Activated T-cell treated with anti-CD3 and anti-CD28 coated beads, Interleukin-2, amount 50 U/mL, for 4 hours (primary cell): ENCODE measurements around the gene FAM43B. TPM values are rescaled to one million over a fixed set of nuclear protein-coding genes. Genes with fewer than 3 reads are reported as not detected.

ENCODE experiments used
- ATAC-seq, 2 donors: fragments of 200-7000 bp; cut with Tn5 transposase; one replicate each; pipeline ENCODE4 v1.10.0; 2021
- DNase-seq: peaks from one replicate; pipeline ENCODE4 v3.0.0-alpha.2; 2020
- H3K27me3 Mint-ChIP-seq: one replicate; pipeline ENCODE4 v1.8.0; 2021; ENCODE audit warnings: low read depth, mixed read lengths
- H3K36me3 Mint-ChIP-seq: one replicate; pipeline ENCODE4 v1.8.0; 2022; ENCODE audit warnings: mixed read lengths; ENCODE audit not compliant: insufficient read depth
- H3K4me1 Mint-ChIP-seq: one replicate; pipeline ENCODE4 v1.8.0; 2021; ENCODE audit warnings: low read depth, mixed read lengths
- H3K4me3 Mint-ChIP-seq: one replicate; pipeline ENCODE4 v1.8.0; 2021; ENCODE audit warnings: mild to moderate bottlenecking, moderate library complexity, mixed read lengths
- H3K9me3 Mint-ChIP-seq: one replicate; pipeline ENCODE4 v1.8.0; 2021; ENCODE audit warnings: mixed read lengths
- total RNA-seq, 3 donors: library from RNA; stranded (reverse); gene quantifications; one replicate each; pipeline ENCODE4 v1.2.1, GENCODE V29; 2021

Gene FAM43B
- total RNA-seq, 3 donors from 2014 or later = 0.08 TPM; not detected in 2

DNA sequence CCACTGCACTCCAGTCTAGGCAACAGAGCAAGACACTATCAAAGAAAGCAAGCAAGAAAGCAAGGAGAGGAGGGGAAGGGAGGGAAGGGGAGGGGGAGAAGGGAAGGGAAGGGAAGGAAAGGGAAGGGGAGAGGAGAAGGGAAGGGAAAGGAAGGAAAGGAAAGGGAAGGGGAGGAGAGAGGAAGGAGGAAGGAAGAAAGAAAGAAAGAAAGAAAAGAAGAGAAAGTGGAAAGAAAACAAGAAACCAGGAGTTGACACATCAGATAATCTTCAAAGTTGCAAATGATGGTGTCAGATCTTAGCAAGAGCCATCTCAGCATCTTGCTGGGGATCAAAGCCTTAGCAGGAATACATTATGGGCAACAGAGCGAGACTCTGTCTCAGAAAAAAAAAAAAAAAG lies 21.6 kb downstream of the FAM43B start:
- DNase-seq (no peak), ATAC-seq (no peak)
- H3K36me3 Mint-ChIP-seq = no peaks in the 10 kb centered on the region
- H3K9me3 Mint-ChIP-seq = peaks cover 4% of the 10 kb centered on the region
- H3K4me3 Mint-ChIP-seq = no peak overlapping the region
- peaks cover 33% of the 10 kb centered on the region for H3K27me3 Mint-ChIP-seq
- H3K4me1 Mint-ChIP-seq = peaks cover 3% of the 10 kb centered on the region

DNA sequence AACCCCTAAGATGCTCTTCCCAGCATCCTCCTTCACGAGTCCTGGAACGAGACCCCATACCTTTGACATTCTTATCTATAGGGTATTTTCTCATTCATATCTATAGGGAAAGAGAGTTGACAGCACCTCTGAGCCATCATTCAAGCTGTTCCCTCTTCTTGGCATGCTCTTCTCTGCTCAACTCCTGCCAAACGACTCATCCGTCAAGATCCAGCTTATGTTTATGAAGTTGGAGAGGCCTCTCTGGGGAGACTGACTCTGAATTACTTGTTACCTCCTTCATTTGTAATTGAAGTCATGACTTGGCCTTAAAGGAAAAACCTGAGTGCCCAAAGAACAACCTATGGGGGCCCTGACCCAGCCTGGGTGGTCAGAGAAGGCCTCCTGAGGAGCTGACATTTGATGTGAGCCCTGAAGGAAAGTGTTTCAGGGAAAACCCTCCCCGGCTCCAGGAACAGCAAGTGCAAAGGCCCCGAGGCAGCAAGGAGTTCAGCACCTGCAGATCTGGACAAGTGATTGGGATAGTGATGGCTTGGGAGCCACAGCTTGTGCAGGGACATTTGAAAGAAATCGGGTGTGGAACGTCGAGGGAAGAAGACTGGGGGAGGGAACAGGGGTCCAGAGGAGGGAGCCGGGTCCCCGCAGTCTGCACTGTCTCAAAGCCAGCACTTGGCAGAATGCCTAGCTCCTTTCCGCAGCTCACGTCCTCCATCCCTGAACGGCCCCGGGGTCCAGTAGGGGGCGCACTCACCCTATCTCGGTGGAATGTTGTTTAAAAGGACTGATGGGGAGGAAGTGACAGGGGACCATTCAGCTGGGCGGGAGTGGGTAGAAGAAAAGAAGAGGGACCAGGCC lies 22.5 kb downstream of the FAM43B start:
- peaks cover 3% of the 10 kb centered on the region for H3K4me1 Mint-ChIP-seq
- H3K27me3 Mint-ChIP-seq = peaks cover 28% of the 10 kb centered on the region
- H3K4me3 Mint-ChIP-seq = no peak overlapping the region
- no peaks in the 10 kb centered on the region for H3K36me3 Mint-ChIP-seq
- peak; percentile 45 for DNase-seq
- peak; percentile 43 to 58 for ATAC-seq
- peaks cover 4% of the 10 kb centered on the region for H3K9me3 Mint-ChIP-seq

DNA sequence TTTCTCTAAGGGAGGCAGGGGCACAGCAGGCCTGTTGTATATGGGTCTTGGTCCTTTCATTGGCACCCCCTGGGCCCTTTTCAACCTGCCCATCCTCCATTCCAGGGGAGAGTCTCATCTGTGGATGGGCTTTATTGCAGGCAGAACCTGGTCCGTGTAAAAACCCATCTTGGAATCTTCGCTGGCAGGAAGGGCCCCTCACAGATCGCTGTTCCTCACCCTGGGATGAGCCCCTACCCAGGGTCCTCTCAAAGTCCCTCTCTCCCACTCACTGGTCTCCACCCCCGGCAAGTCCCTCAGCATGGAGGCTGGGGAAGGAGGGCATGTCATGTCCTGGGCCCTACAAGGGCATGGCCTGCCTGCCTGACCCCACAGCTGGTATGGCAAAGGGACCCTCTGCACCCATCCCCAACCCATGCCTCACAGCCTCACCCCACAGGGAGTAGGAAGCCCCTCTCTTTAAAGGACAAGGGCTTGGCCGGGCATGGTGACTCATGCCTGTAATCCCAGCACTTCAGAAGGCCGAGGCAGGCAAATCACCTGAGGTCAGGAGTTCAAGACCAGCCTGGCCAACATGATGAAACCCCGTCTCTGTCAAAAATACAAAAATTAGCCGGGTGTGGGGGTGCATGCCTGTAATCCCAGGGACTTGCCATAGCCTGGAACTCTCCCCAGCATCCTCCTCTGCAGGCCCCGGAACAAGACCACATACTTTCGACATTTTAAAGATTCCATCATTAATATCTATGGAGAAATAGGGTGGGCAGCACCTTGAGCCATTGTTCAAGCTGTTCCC lies 23.4 kb downstream of the FAM43B start:
- Mint-ChIP-seq H3K36me3 (no peaks in the 10 kb centered on the region), H3K4me1 (peaks cover 3% of the 10 kb centered on the region), H3K9me3 (peaks cover 4% of the 10 kb centered on the region), H3K4me3 (no peak overlapping the region), H3K27me3 (peaks cover 26% of the 10 kb centered on the region)
- ATAC-seq (no peak), DNase-seq (no peak)

DNA sequence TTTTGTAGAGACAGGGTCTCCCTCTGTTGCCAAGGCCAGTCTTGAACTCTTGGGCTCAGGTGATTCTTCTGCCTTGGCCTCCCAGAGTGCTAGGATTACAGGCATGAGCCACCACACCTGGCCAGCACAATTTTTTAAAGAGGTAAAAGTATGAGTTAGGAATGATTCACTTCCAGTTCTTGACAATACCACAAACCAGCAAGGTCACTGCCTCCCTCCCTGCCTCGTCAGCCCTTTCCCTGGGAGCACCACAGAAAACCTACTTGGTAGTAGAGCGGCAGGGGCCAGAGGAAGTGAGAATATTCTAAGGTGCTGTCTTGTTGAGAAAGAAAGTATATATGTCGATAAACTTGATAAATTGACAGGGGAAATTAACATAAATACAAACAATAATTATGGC lies 25.7 kb downstream of the FAM43B start:
- H3K4me1 Mint-ChIP-seq = peaks cover 3% of the 10 kb centered on the region
- H3K9me3 Mint-ChIP-seq = no peaks in the 10 kb centered on the region
- DNase-seq = no peak
- no peaks in the 10 kb centered on the region for H3K36me3 Mint-ChIP-seq
- no peak overlapping the region for H3K4me3 Mint-ChIP-seq
- H3K27me3 Mint-ChIP-seq = peaks cover 23% of the 10 kb centered on the region
- no peak for ATAC-seq

DNA sequence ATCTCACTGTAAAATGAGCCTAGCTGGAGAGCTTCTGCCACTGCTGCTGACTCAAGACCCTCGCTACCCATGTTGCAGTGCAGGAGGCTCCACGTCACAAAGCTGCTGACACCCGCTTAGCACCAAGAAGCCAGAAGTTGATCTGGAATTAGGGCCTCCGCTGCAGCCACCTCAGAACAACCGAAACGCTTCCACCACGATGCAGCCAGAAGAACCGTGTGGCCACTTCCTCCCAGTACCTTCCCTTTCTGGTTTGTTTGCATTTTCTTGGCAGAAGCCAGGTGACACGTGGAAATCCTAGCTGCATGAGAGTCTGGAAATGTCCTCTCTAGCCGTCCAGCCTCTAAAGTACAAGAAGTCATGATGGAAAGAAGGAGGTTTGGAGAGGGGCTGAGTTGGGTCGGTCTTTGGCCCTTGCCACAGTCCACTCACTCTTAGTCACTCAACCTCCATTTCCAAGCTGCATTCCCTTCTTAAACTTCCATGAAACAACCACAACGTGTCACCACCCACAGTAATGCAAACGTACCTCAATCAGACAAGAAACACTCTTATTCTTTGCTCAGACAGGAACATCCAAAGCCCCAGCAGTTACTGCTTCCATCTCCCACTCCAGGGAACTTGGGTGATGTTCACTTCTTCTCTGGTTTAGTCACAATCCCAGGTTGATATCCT lies 26.5 kb downstream of the FAM43B start:
- Mint-ChIP-seq H3K36me3 (no peaks in the 10 kb centered on the region), H3K27me3 (peaks cover 17% of the 10 kb centered on the region), H3K4me1 (no peaks in the 10 kb centered on the region), H3K4me3 (no peak overlapping the region), H3K9me3 (no peaks in the 10 kb centered on the region)
- DNase-seq (no peak), ATAC-seq (no peak)

DNA sequence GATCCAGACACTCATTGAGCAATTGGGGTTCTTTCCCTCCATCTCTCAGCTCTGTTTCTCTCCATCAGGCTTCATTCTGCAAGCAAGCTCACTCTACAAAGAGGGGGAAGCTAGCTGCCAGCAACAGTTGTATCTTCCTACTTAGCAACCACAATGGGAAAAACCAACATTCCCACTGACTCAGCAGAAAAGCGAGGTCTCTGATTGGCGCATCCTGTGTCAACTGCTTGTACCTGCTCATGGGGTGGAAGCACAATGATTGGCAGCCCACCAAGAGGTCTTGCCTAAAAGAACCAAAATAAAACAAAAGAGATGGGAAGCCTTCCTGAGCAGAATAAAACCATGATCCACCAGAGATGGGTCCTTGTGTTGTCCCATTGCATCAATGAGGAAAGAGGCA lies 32.5 kb downstream of the FAM43B start:
- ATAC-seq (no peak), DNase-seq (no peak)
- no peaks in the 10 kb centered on the region for H3K9me3 Mint-ChIP-seq
- peaks cover 37% of the 10 kb centered on the region for H3K27me3 Mint-ChIP-seq
- no peak overlapping the region for H3K4me3 Mint-ChIP-seq
- peaks cover 3% of the 10 kb centered on the region for H3K4me1 Mint-ChIP-seq
- H3K36me3 Mint-ChIP-seq = no peaks in the 10 kb centered on the region

DNA sequence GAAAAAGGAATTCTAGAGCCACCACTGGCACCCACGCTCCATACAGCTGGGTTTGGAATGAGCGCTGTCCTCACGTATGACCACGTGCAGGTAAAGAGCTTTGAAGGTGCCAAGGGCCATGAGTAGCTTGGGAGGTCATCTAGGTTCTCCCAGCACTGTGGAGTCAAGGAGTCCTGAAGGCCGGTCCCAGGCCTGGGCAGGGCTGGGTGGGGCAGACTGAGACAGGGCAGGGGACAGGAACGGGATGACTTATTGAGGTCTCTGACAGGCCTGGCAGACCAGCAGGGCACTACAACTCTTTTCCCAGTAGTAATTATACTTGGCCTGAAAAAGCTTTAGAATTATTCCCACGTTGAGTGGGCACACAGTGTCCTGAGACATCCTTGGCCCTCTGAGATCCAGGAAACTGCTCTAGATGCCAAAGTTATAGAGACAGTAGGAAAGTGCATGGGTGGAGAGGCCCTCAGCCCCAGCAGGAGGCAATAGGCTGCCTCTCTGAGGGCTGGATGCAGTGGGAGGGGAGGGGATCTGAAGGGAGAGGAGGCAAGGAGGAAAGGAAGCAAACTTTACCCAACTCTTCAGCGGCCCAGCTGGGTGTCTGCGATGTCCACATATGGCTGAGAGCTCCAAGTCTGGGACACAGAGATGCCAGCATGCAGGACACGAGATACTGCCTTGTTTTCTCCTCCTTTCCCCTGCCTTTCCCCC lies 34.7 kb downstream of the FAM43B start:
- peaks cover 3% of the 10 kb centered on the region for H3K4me1 Mint-ChIP-seq
- H3K4me3 Mint-ChIP-seq = no peak overlapping the region
- ATAC-seq = no peak
- H3K9me3 Mint-ChIP-seq = no peaks in the 10 kb centered on the region
- H3K27me3 Mint-ChIP-seq = peaks cover 51% of the 10 kb centered on the region
- no peak for DNase-seq
- H3K36me3 Mint-ChIP-seq = no peaks in the 10 kb centered on the region

DNA sequence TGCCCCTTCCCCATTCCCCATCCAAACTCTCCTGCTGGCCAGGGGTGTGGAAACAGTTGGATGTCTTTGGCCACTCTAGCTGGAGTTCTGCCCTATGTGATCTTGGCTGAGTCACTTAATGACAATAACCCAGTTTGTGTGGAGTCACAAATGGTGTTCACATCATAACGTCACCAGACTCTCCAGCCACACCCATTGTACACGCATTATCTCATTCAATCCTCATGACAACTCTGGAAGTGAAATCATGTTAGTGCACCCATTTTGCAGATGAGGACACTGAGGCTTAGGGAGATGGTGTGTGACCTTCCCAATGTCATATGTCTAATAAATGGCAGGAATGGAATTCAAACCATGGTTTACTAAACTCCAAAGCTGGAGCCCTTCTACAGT lies 35.3 kb downstream of the FAM43B start:
- peaks cover 56% of the 10 kb centered on the region for H3K27me3 Mint-ChIP-seq
- peaks cover 3% of the 10 kb centered on the region for H3K4me1 Mint-ChIP-seq
- H3K4me3 Mint-ChIP-seq = no peak overlapping the region
- no peaks in the 10 kb centered on the region for H3K36me3 Mint-ChIP-seq
- DNase-seq (no peak), ATAC-seq (no peak)
- H3K9me3 Mint-ChIP-seq = no peaks in the 10 kb centered on the region

DNA sequence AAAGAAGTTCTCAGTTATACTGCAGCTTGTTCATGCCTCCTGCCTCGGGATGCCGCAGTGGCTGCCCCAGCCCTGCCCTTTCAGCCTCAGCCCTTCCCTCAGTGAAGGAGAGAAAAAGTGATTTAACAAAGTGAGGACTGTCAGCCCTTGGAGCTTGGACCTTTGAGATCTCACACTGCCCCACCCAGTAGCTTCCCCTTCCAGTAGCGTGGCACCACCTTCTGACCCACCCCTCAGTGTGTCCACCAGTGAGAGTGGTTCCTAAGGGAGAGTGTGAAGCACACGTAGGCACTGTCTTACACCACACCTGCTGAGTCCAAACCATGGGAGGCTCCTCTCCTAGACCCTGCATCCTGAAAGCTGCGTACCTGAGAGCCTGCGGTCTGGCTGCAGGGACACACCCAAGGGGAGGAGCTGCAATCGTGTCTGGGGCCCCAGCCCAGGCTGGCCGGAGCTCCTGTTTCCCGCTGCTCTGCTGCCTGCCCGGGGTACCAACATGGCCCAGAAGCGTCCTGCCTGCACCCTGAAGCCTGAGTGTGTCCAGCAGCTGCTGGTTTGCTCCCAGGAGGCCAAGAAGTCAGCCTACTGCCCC lies 36.4 kb downstream of the FAM43B start, which contains the start of gene CDA:
Gene CDA (plus strand): TSS at position 464 of the 592 bp plus-strand sequence. CDS start 33 bp downstream, at position 497.
- Mint-ChIP-seq H3K4me1 (peaks cover 3% of the 10 kb centered on the region), H3K36me3 (no peaks in the 10 kb centered on the region)

DNA sequence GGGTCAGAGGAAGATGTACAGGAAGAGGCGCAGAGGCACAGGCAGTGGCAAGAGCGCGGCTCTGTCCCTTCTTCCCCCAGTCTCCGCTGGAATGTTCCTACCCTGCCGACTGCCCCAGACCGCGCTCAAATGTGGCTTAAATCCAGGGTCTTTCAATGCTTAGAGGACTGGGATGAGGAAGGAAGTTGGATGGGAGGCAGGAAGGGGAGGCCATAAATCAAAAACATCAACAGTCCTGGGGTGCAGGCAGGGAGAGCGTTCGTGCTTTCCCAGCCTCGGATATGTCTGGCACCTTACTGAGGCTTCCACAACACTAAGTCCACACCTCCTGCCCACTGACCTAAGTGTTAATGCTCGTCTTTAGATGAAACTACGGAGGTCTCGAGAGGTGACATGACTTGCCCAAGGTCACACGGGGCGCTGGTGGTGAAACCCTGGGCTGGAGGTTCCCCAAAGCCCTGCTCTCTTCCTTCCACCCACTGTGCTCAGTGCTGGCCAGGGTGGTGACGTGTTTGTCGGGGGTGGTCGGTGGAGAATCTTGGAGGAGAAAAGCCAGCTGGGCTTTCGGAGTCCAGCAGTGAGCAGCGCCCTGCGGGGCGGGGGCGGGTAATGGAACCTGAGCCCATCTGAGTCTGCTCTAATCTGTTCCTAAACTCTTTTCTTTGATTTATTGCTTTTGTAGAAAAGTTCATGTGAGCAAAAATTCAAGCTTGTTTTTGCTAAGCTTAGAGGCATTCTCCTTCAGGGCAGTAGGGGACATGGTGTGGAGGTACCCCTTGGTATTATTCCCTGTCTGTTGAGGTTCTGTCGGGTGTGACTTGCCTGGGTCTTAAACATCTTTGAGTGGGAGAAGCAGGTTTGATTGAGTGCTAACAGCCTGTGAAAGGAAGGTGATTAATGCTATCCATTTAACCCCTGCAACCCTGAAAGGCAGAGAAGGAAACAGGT lies 37.2 kb downstream of the FAM43B start:
- Mint-ChIP-seq H3K27me3 (peaks cover 54% of the 10 kb centered on the region), H3K9me3 (no peaks in the 10 kb centered on the region), H3K4me3 (no peak overlapping the region), H3K36me3 (no peaks in the 10 kb centered on the region), H3K4me1 (peaks cover 3% of the 10 kb centered on the region)
- DNase-seq = no peak
- peak in 1 of 2 donors; percentile 37 for ATAC-seq

More for the DNA sequence above, 36.4 kb downstream of the FAM43B start, which contains the start of gene CDA:
- ATAC-seq = no peak
- Mint-ChIP-seq H3K4me3 (no peak within 1 kb of the TSS), H3K9me3 (no peaks in the 10 kb centered on the region), H3K27me3 (peaks cover 55% of the 10 kb centered on the region)
- no peak for DNase-seq

DNA sequence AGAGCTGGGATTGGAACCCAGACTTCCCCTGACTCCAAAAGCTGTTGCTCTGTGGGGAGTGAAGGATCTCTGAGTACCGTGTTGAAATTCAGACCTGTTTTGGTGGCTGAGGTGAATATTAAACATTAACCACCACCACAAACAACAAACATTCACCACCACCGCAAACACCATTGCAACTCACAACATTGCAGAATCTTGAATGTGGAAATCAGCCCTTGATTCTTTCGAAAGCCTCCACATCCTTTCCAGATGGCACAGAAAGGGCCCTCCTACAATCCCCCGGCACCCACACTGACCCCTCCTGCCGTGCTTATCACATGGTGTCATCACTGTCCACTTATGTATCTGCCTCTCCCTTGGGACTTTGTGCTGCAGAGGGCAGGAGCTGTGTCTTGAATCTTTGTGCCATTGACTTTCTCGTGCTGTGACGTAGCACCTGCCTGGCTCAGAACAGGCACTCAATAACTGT lies 38.0 kb downstream of the FAM43B start:
- no peaks in the 10 kb centered on the region for H3K36me3 Mint-ChIP-seq
- ATAC-seq (no peak), DNase-seq (no peak)
- peaks cover 51% of the 10 kb centered on the region for H3K27me3 Mint-ChIP-seq
- H3K4me1 Mint-ChIP-seq = peaks cover 3% of the 10 kb centered on the region
- no peak overlapping the region for H3K4me3 Mint-ChIP-seq
- no peaks in the 10 kb centered on the region for H3K9me3 Mint-ChIP-seq

DNA sequence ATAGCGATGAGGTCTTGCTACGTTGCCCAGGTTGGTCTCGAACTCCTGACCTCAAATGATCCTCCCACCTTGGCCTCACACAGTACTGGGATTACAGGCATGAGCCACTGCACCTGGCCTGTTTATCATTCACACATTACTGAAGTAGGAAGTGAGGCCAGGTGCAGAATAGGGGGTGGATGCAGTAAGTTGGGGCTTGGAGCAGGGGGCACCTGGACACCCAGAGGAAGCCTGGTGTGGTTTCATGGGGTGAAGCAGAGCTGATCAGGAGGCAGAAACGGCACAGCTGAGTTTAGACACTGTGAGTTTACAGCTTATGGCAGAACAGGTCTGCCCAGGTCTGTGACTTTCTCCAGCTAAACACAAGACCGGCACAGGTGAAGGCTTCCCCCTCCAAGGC lies 41.4 kb downstream of the FAM43B start:
- peaks cover 38% of the 10 kb centered on the region for H3K27me3 Mint-ChIP-seq
- H3K9me3 Mint-ChIP-seq = no peaks in the 10 kb centered on the region
- no peak for DNase-seq

DNA sequence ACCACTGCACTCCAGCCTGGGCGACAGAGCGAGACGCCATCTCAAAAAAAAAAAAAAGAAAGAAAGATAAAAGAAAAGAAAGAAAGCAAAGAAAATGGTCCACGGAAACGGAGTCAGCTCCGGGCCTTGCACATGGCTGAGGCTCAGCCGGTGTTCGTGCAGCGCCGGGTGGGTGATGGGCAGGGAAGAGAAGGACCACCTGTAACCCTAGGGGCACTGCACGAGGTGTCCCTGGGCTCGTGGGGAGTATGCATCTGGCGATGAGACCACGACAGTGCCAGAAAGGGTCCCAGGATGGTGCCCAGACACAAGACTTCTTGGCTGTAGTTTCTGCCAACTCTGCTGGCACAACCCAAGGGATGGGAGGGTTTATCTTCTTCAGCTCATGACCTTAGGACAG lies 42.4 kb downstream of the FAM43B start:
- Mint-ChIP-seq H3K27me3 (peaks cover 28% of the 10 kb centered on the region), H3K9me3 (no peaks in the 10 kb centered on the region), H3K4me1 (no peaks in the 10 kb centered on the region), H3K4me3 (no peak overlapping the region), H3K36me3 (no peaks in the 10 kb centered on the region)
- no peak for ATAC-seq
- DNase-seq = no peak

More for the DNA sequence above, 41.4 kb downstream of the FAM43B start:
- no peak overlapping the region for H3K4me3 Mint-ChIP-seq
- no peak for ATAC-seq
- H3K4me1 Mint-ChIP-seq = peaks cover 3% of the 10 kb centered on the region
- no peaks in the 10 kb centered on the region for H3K36me3 Mint-ChIP-seq
